DND-41 (cell line): ENCODE measurements around the gene ANXA3.

Experiments
- CTCF ChIP-seq: IDR thresholded peaks from 2 replicates; pipeline ENCODE4 v1.5.1; 2012; ENCODE audit warnings: borderline replicate concordance, low read length, moderate library complexity, mild to moderate bottlenecking; ENCODE audit not compliant: poor library complexity, severe bottlenecking; ENCODE audit errors: extremely low read depth
- EZH2 ChIP-seq: IDR thresholded peaks from 3 replicates; pipeline ENCODE4 v1.6.1; 2012; ENCODE audit warnings: borderline replicate concordance, low read depth, mild to moderate bottlenecking, moderate library complexity, low read length, inconsistent platforms; ENCODE audit not compliant: severe bottlenecking

- TF ChIP-seq CTCF (no peak), EZH2 (no peak)
Measured at GRCh38 chr4:78527103-78527502, 24.5 kb upstream of the ANXA3 start.
